CD14-positive monocyte (primary cell): ENCODE results near the gene BIN1. TPM values are rescaled to one million over a fixed set of nuclear protein-coding genes. Genes with fewer than 3 reads are reported as not detected.

Source experiments
- DNase-seq, 3 donors: peaks; one replicate each; pipeline ENCODE4 v3.0.0-alpha.2; 2011 to 2022
- H2AFZ ChIP-seq: 2 replicates; pipeline ENCODE4 v1.6.0; 2012; ENCODE audit warnings: mild to moderate bottlenecking, low read depth, low read length, inconsistent platforms; ENCODE audit not compliant: insufficient read depth, poor library complexity, severe bottlenecking
- H3K27ac ChIP-seq, 2 donors: 1 replicate in 1 of 2; 2 replicates in 1 of 2; pipeline ENCODE4 v1.5.1; 2012 to 2013; ENCODE audit warnings: low read length in 2 of 2, control low read depth in 1 of 2, inconsistent platforms in 1 of 2, low read depth in 1 of 2, mild to moderate bottlenecking in 1 of 2
- H3K27me3 ChIP-seq, 2 donors: one replicate each; pipeline versions ENCODE4 v1.6.0 to v1.6.1; 2011 to 2013; ENCODE audit warnings: low read length in 2 of 2; ENCODE audit not compliant: control insufficient read depth in 2 of 2, insufficient read depth in 2 of 2
- H3K36me3 ChIP-seq, 2 donors: replicated peaks in 1 of 2; 1 replicate in 1 of 2; 2 replicates in 1 of 2; pipeline versions ENCODE4 v1.5.1 to v1.6.1; 2012 to 2013; ENCODE audit warnings: low read length in 2 of 2, control low read depth in 1 of 2, inconsistent platforms in 1 of 2, mild to moderate bottlenecking in 1 of 2; ENCODE audit not compliant: insufficient read depth in 2 of 2, control insufficient read depth in 1 of 2
- H3K4me1 ChIP-seq, 2 donors: 1 replicate in 1 of 2; 2 replicates in 1 of 2; pipeline versions ENCODE4 v1.5.1 to v1.6.1; 2012 to 2013; ENCODE audit warnings: low read length in 2 of 2, control low read depth in 1 of 2, inconsistent platforms in 1 of 2, mild to moderate bottlenecking in 1 of 2, moderate library complexity in 1 of 2; ENCODE audit not compliant: insufficient read depth in 2 of 2, control insufficient read depth in 1 of 2
- H3K4me2 ChIP-seq: replicated peaks from 2 replicates; pipeline ENCODE3; 2012; ENCODE audit warnings: low read length, moderate library complexity, mild to moderate bottlenecking; ENCODE audit not compliant: poor library complexity, severe bottlenecking; ENCODE audit errors: extremely low read depth
- H3K4me3 ChIP-seq, 3 experiments: fragments of 200-600 bp in 1 of 3; sonication (generic) in 1 of 3; replicated peaks in 1 of 3; 1 replicate in 2 of 3; 2 replicates in 1 of 3; pipeline ENCODE4 v1.5.1; 2011 to 2013; ENCODE audit warnings: low read length in 3 of 3, mild to moderate bottlenecking in 3 of 3, control low read depth in 2 of 3, low read depth in 2 of 3, inconsistent platforms in 1 of 3, moderate library complexity in 1 of 3
- H3K79me2 ChIP-seq: 2 replicates; pipeline ENCODE4 v1.6.0; 2012; ENCODE audit warnings: mild to moderate bottlenecking, control low read depth, inconsistent platforms, low read length, moderate library complexity; ENCODE audit not compliant: insufficient read depth
- H3K9ac ChIP-seq: 2 replicates; pipeline ENCODE4 v1.6.0; 2017; ENCODE audit warnings: low read length, mild to moderate bottlenecking; ENCODE audit not compliant: insufficient read depth, poor library complexity, severe bottlenecking
- H3K9me3 ChIP-seq, 2 donors: replicated peaks in 1 of 2; 1 replicate in 1 of 2; 2 replicates in 1 of 2; pipeline versions ENCODE4 v1.5.1 to v1.6.1; 2012 to 2013; ENCODE audit warnings: low read length in 2 of 2, control low read depth in 1 of 2; ENCODE audit not compliant: control insufficient read depth in 1 of 2, insufficient read depth in 1 of 2
- H4K20me1 ChIP-seq: 2 replicates; pipeline ENCODE4 v1.6.0; 2012; ENCODE audit warnings: mild to moderate bottlenecking, low read length, control low read depth, moderate library complexity; ENCODE audit not compliant: insufficient read depth
- H3K27ac Mint-ChIP-seq, 7 donors: one replicate each; pipeline ENCODE4 v1.8.0; 2020; ENCODE audit warnings: mild to moderate bottlenecking in 7 of 7, mixed read lengths in 7 of 7, moderate library complexity in 6 of 7, inconsistent platforms in 2 of 7
- H3K27me3 Mint-ChIP-seq, 3 donors: one replicate each; pipeline ENCODE4 v1.8.0; 2021 to 2022; ENCODE audit warnings: low read depth in 3 of 3, mild to moderate bottlenecking in 3 of 3, mixed read lengths in 3 of 3, moderate library complexity in 3 of 3, inconsistent platforms in 1 of 3
- H3K36me3 Mint-ChIP-seq, 2 donors: one replicate each; pipeline ENCODE4 v1.8.0; 2020; ENCODE audit warnings: mixed read lengths in 2 of 2, inconsistent platforms in 1 of 2, mild to moderate bottlenecking in 1 of 2
- H3K4me1 Mint-ChIP-seq: one replicate; pipeline ENCODE4 v1.8.0; 2020; ENCODE audit warnings: mild to moderate bottlenecking, mixed read lengths
- H3K4me3 Mint-ChIP-seq, 2 donors: one replicate each; pipeline ENCODE4 v1.8.0; 2020; ENCODE audit warnings: mild to moderate bottlenecking in 2 of 2, mixed read lengths in 2 of 2, moderate library complexity in 1 of 2
- H3K9me3 Mint-ChIP-seq, 7 donors: one replicate each; pipeline ENCODE4 v1.8.0; 2020 to 2022; ENCODE audit warnings: mixed read lengths in 7 of 7, mild to moderate bottlenecking in 6 of 7, moderate library complexity in 6 of 7, inconsistent platforms in 2 of 7
- WGBS: methylation state at CpG from one replicate; pipeline ENCODE4 v1.1.5; 2013; ENCODE audit warnings: missing lambda C conversion rate; ENCODE audit not compliant: insufficient coverage; 5-methylcytosine and 5-hydroxymethylcytosine counted together
- intact Hi-C, 2 donors: fragments of 100-400 bp; cut with micrococcal nuclease; formaldehyde crosslinking; loops; one replicate each; pipeline versions ENCODE4 v1.15.0 to v1.15.1; 2023
- polyA plus RNA-seq, 3 donors: library from polyadenylated mRNA; depleted of rRNA in 1 of 3; unstranded in 2 of 3; stranded (reverse) in 1 of 3; fragments of 300-500 nt in 2 of 3; fragments of >200 nt in 1 of 3; fragmentation: Illumina TruSeq in 2 of 3; gene quantifications; 1 replicate in 2 of 3; 2 replicates in 1 of 3; pipeline ENCODE4 v1.2.3, GENCODE V29; 2012 to 2021
- TF ChIP-seq, protein P1 (sequence below): fragments of 200-600 bp; IDR thresholded peaks from one replicate; pipeline ENCODE4 v1.8.0; 2022; ENCODE audit warnings: antibody characterized with exemption, mild to moderate bottlenecking

BIN1 gene
- polyA plus RNA-seq, 3 donors: 3.4 to 7.5 (median 4.1) TPM

- Histone ChIP-seq H3K27ac (no peak overlapping the region), H4K20me1 (no peaks in the 10 kb centered on the region), H3K9me3 (peaks cover 0 to 2% of the 10 kb centered on the region in 2 donors), H3K27me3 (no peaks in the 10 kb centered on the region), H2AFZ (no peak overlapping the region), H3K4me1 (no peaks in the 10 kb centered on the region), H3K4me2 (no peak overlapping the region), H3K79me2 (no peaks in the 10 kb centered on the region), H3K36me3 (no peaks in the 10 kb centered on the region), H3K9ac (no peak overlapping the region), H3K4me3 (no peak overlapping the region)
- H3K36me3 Mint-ChIP-seq: no peaks in the 10 kb centered on the region
- intact Hi-C loops: no loop called here
- H3K4me1 Mint-ChIP-seq: no peaks in the 10 kb centered on the region
- TF ChIP-seq, protein P1, sequence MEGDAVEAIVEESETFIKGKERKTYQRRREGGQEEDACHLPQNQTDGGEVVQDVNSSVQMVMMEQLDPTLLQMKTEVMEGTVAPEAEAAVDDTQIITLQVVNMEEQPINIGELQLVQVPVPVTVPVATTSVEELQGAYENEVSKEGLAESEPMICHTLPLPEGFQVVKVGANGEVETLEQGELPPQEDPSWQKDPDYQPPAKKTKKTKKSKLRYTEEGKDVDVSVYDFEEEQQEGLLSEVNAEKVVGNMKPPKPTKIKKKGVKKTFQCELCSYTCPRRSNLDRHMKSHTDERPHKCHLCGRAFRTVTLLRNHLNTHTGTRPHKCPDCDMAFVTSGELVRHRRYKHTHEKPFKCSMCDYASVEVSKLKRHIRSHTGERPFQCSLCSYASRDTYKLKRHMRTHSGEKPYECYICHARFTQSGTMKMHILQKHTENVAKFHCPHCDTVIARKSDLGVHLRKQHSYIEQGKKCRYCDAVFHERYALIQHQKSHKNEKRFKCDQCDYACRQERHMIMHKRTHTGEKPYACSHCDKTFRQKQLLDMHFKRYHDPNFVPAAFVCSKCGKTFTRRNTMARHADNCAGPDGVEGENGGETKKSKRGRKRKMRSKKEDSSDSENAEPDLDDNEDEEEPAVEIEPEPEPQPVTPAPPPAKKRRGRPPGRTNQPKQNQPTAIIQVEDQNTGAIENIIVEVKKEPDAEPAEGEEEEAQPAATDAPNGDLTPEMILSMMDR: no peak
- WGBS: 94% methylated on average over 4 of the region's 4 CpGs
- DNase-seq: no peak
- no peak overlapping the region for H3K4me3 Mint-ChIP-seq
- H3K9me3 Mint-ChIP-seq: peaks cover 0 to 4% (median 0%) of the 10 kb centered on the region in 7 donors
- H3K27me3 Mint-ChIP-seq: peaks cover 0 to 3% (median 3%) of the 10 kb centered on the region in 3 donors
- H3K27ac Mint-ChIP-seq: no peak overlapping the region
Observed at GRCh38 chr2:127044165-127044718, 62.7 kb downstream of the BIN1 start.

DNA sequence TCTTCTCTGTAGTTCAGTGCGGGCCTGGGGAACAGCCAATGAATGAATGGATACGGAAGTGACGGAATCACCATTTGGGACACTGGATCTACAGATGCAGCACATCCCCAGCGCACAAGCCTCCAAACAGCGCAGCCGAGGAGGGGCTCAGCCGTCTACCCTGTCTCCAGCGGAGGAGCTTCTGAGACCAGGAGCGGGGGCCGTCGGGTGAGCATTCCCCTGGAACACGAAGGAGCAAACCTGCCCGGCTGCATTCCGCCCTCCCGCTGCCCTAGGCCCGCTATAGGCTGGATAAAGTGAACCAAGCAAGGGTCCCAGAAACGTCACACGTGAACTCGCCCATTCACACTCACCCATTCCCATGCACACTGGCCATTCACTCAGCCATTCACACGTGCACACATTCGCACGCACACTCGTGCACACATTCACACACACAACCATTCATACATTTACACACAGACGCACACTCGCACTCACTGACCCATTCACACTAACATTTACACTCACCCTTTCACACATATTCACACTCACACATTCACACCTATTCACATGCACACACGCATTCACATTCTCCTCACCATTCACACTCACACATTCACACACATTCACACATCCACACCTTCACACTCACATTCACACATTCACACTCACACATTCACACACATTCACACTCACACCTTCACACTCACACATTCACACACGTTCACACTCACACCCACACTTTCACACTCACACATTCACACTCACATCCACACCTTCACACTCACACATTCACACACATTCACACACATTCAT lies 63.4 kb downstream of the BIN1 start:
- intact Hi-C loops: no loop called here
- H2AFZ ChIP-seq: no peak overlapping the region
- no peak overlapping the region for H3K9ac ChIP-seq
- Mint-ChIP-seq H3K9me3 (peaks cover 0 to 4% (median 0%) of the 10 kb centered on the region in 7 donors), H3K36me3 (no peaks in the 10 kb centered on the region), H3K27ac (no peak overlapping the region), H3K27me3 (peaks cover 0 to 3% (median 3%) of the 10 kb centered on the region in 3 donors), H3K4me3 (no peak overlapping the region), H3K4me1 (no peaks in the 10 kb centered on the region)
- no peak overlapping the region for H3K4me2 ChIP-seq
- H3K36me3 ChIP-seq: no peaks in the 10 kb centered on the region
- no peaks in the 10 kb centered on the region for H3K79me2 ChIP-seq
- no peaks in the 10 kb centered on the region for H4K20me1 ChIP-seq
- H3K9me3 ChIP-seq: peaks cover 0 to 2% of the 10 kb centered on the region in 2 donors
- DNase-seq: no peak
- TF ChIP-seq, protein P1: no peak
- no peaks in the 10 kb centered on the region for H3K27me3 ChIP-seq
- whole genome bisulfite sequencing: 96% methylated on average over 27 of the region's 27 CpGs
- no peak overlapping the region for H3K4me3 ChIP-seq
- H3K27ac ChIP-seq: no peak overlapping the region
- no peaks in the 10 kb centered on the region for H3K4me1 ChIP-seq
